ENCODE results near the gene ZNF285. TPM values are rescaled to one million over a fixed set of nuclear protein-coding genes. Genes with fewer than 3 reads are reported as not detected.

ZNF285 gene
- total RNA-seq, 1 experiment from 2014 or later = 3.1 TPM

DNA sequence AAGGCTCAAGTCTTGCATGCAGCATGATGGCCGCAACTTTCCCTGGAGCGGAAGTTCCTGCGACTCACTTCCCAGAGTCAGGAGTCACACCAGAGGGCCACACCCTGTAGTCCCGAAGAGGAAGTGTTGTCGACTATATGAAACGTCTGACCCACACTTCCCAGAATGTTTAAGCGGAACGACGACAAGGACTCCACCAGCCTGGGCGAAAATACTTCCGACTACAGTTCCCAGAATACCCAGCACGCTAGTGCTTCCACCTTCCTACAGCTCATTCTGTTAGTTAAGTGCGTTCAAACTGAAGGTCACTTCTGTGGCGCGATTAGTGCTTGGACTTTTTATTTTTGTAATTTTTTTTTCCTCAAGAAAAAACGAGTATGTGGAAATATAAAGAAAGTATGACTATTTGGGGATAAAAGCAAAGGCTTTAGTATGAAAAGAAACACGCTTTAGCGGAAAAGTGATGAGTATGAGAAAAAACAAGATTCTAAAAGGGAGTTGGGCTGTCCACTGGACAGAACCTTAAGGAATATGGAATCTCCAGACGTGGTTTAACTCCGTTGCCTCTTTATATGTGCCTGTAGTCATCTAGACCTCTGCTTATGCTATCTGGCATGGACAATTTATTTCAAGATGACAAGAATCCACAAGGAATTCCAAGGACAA is 29.5 kb downstream of the ZNF285 start:
- CTCF ChIA-PET = no interaction called here
- Mint-ChIP-seq H3K36me3 (ENCODE audit: insufficient read depth, unreplicated experiment) (no peaks in the 10 kb centered on the region), H3K27me3 (ENCODE audit: insufficient read depth, unreplicated experiment) (no peaks in the 10 kb centered on the region), H3K4me1 (ENCODE audit: insufficient read depth, unreplicated experiment) (no peaks in the 10 kb centered on the region), H3K9me3 (ENCODE audit: unreplicated experiment) (peaks cover 24% of the 10 kb centered on the region), H3K4me3 (ENCODE audit: unreplicated experiment) (no peak overlapping the region), H3K27ac (ENCODE audit: low read depth, unreplicated experiment) (no peak overlapping the region)
- intact Hi-C loops (cut with micrococcal nuclease) = no loop called here
- TF ChIP-seq, protein P1, sequence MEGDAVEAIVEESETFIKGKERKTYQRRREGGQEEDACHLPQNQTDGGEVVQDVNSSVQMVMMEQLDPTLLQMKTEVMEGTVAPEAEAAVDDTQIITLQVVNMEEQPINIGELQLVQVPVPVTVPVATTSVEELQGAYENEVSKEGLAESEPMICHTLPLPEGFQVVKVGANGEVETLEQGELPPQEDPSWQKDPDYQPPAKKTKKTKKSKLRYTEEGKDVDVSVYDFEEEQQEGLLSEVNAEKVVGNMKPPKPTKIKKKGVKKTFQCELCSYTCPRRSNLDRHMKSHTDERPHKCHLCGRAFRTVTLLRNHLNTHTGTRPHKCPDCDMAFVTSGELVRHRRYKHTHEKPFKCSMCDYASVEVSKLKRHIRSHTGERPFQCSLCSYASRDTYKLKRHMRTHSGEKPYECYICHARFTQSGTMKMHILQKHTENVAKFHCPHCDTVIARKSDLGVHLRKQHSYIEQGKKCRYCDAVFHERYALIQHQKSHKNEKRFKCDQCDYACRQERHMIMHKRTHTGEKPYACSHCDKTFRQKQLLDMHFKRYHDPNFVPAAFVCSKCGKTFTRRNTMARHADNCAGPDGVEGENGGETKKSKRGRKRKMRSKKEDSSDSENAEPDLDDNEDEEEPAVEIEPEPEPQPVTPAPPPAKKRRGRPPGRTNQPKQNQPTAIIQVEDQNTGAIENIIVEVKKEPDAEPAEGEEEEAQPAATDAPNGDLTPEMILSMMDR (IDR thresholded peaks at IDR 0.05; ENCODE audit: unreplicated experiment) = no peak
- BruUV-seq (replicated peaks) = no TSS peak
- no peak for DNase-seq (ENCODE audit: unreplicated experiment)
- POLR2A ChIA-PET = no interaction called here

DNA sequence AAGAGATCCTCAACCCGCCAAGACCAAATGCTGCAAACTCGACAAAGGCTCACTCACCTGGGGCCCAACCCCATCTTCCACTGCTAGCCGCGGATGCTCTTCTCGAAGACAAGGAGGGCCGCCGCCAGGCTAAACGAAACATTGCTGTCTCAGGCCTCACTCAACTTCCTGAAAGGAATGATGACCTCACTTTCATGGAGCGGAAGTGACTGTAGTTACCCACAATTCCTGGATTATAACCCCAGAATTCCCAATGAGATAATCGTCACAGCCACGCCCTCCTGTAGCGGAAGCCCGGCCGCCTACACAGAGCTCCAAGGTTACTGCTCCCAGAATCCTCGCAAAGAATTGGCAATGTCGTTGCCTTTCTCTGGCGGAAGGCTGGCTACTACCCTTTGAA is 34.4 kb downstream of the ZNF285 start:
- POLR2A ChIA-PET = no interaction called here
- BruUV-seq (replicated peaks) = no TSS peak
- H3K36me3 Mint-ChIP-seq (ENCODE audit: insufficient read depth, unreplicated experiment) = no peaks in the 10 kb centered on the region
- CTCF ChIA-PET = no interaction called here
- H3K27ac Mint-ChIP-seq (ENCODE audit: low read depth, unreplicated experiment) = no peak overlapping the region
- TF ChIP-seq, protein P1 (IDR thresholded peaks at IDR 0.05; ENCODE audit: unreplicated experiment) = no peak
- H3K4me3 Mint-ChIP-seq (ENCODE audit: unreplicated experiment) = no peak overlapping the region
- no peaks in the 10 kb centered on the region for H3K4me1 Mint-ChIP-seq (ENCODE audit: insufficient read depth, unreplicated experiment)
- DNase-seq (ENCODE audit: unreplicated experiment) = no peak
- H3K27me3 Mint-ChIP-seq (ENCODE audit: insufficient read depth, unreplicated experiment) = no peaks in the 10 kb centered on the region
- intact Hi-C loops (cut with micrococcal nuclease) = no loop called here
- peaks cover 9% of the 10 kb centered on the region for H3K9me3 Mint-ChIP-seq (ENCODE audit: unreplicated experiment)

DNA sequence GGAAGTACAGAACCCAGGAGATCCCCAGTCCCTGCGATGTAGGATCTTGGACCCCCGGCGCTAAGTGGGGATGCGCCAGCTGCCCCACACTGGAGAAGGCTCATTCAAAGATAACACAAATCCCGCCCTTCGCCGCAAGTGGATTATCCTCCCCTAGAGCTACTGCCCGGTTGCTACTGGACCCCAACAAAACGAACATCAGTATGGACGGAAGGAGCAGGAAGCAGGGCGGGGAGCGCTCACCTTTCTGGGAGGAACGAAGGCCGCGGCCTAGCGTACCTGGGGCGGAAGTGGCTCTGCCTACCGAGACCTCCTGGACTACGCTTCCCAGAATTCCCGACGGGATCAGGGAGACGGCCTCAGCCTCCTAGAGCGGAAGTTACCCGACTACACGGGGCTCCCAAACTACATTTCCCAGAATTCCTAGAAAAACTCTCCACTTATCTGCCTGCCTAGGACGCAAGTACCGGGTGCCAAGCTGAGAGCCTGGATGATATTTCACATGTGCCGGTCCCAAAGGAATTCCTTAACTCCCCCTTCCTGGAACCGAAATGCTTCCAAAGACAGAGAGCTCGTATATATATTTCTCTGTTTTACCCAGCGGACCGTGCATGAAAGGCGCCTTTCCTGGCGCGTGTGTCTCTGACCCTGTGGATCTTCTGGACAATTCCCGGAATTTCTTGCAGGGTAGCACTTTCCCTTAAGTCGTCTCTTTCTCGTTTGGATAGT is 44.9 kb downstream of the ZNF285 start, which contains the start of gene ZNF112:
TSS of gene ZNF112 (minus strand) at position 298 of the 729 bp plus-strand sequence. CDS start 16,141 bp downstream, outside the sequence.
- ChIA-PET POLR2A (interaction anchor here (0.6 to 2.7 kb wide), 7 partner anchors 9 to 149 kb away, joined by 3 to 13 read pairs (median 3); partner anchors contain the start of genes ZNF180, ZNF227 and ZNF235), CTCF (interaction anchor here (0.6 kb wide), 1 partner anchor 137 kb away, joined by 5 read pairs; no protein-coding TSS in a partner anchor)
- intact Hi-C loops (cut with micrococcal nuclease) = loop anchor here (2.0 to 10.0 kb wide), 3 partner anchors 52 to 262 kb away; partner anchors contain the start of genes ZNF224, ZNF227 and ZNF235
- BruUV-seq (replicated peaks) = no TSS peak
- Mint-ChIP-seq H3K4me3 (ENCODE audit: unreplicated experiment) (peak within 1 kb of the TSS; percentile 90), H3K27ac (ENCODE audit: low read depth, unreplicated experiment) (peak within 1 kb of the TSS; percentile 93), H3K27me3 (ENCODE audit: insufficient read depth, unreplicated experiment) (no peaks in the 10 kb centered on the region), H3K36me3 (ENCODE audit: insufficient read depth, unreplicated experiment) (no peaks in the 10 kb centered on the region), H3K4me1 (ENCODE audit: insufficient read depth, unreplicated experiment) (no peaks in the 10 kb centered on the region), H3K9me3 (ENCODE audit: unreplicated experiment) (no peaks in the 10 kb centered on the region)
- TF ChIP-seq, protein P1 (IDR thresholded peaks at IDR 0.05; ENCODE audit: unreplicated experiment) = no peak
- DNase-seq (ENCODE audit: unreplicated experiment) = peak; percentile 97

DNA sequence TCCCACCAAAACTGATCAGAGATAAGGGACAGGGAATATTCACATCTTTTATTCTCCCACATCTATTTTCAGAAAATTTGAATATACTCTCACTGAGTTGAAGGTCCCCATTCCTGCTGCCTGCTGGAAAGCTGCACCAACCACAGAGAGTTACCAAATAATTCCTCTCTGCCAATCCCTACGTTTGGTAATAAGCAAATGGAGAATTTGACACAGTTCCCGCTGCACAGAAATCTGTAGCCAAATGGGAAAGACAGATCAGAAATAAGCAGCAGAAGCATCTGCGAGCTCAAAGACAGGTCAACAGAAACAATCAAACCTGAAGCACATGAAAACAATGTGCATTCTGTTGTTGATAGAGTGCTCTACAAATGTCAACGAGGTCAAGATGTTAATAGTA is 54.9 kb downstream of the ZNF285 start:
- no peaks in the 10 kb centered on the region for H3K27me3 Mint-ChIP-seq (ENCODE audit: insufficient read depth, unreplicated experiment)
- ChIA-PET CTCF (interaction anchor here (0.6 kb wide), 1 partner anchor 329 kb away, joined by 3 read pairs; no protein-coding TSS in a partner anchor), POLR2A (no interaction called here)
- H3K9me3 Mint-ChIP-seq (ENCODE audit: unreplicated experiment) = peaks cover 11% of the 10 kb centered on the region
- TF ChIP-seq, protein P1 (IDR thresholded peaks at IDR 0.05; ENCODE audit: unreplicated experiment) = no peak
- H3K36me3 Mint-ChIP-seq (ENCODE audit: insufficient read depth, unreplicated experiment) = peaks cover 15% of the 10 kb centered on the region
- intact Hi-C loops (cut with micrococcal nuclease) = no loop called here
- H3K27ac Mint-ChIP-seq (ENCODE audit: low read depth, unreplicated experiment) = no peak overlapping the region
- no TSS peak for BruUV-seq (replicated peaks)
- DNase-seq (ENCODE audit: unreplicated experiment) = no peak
- H3K4me1 Mint-ChIP-seq (ENCODE audit: insufficient read depth, unreplicated experiment) = no peaks in the 10 kb centered on the region
- no peak overlapping the region for H3K4me3 Mint-ChIP-seq (ENCODE audit: unreplicated experiment)

Measured in MCF 10A (cell line).